HG03432 (cell line): ENCODE data around the gene MT3.

Source experiments
- ATAC-seq: cut with Tn5 transposase; IDR thresholded peaks from one replicate; pipeline ENCODE4 v1.9.1; 2021; ENCODE audit warnings: mild to moderate bottlenecking, moderate library complexity; ENCODE audit not compliant: unreplicated experiment

Gene MT3

GRCh38 chr16:56589141-56590039 lies at the start of gene MT3:
TSS of gene MT3 (plus strand) at chr16:56589528. CDS start at chr16:56589591, 63 bp downstream.
- ATAC-seq = no peak

GRCh38 chr16:56539656-56540055 lies 49.7 kb upstream of the MT3 start:
- ATAC-seq = no peak

DNA sequence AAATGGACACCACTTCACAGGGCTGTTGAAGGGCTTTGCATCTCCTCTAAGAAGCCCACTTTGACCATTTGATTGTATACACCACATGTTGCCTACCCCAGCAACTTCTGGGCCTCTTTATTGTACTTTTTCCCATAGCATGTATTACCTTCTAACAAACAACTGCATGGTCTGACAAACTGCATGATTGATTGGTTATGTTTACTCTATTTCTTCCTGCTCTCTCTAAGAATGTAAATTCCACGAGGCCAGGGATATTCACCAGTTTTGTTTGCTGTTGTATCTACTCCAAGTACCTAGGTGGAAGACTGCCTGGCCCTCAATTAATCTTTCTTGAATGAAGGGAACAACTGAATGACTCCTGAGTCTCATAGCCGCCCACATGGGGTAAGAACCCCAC lies 47.3 kb upstream of the MT3 start:
- ATAC-seq = no peak

GRCh38 chr16:56547120-56547948 lies 42.0 kb upstream of the MT3 start:
- no peak for ATAC-seq

- no peak for ATAC-seq
These were observed 41.3 kb upstream of the MT3 start for GRCh38 chr16:56547949-56548567.

DNA sequence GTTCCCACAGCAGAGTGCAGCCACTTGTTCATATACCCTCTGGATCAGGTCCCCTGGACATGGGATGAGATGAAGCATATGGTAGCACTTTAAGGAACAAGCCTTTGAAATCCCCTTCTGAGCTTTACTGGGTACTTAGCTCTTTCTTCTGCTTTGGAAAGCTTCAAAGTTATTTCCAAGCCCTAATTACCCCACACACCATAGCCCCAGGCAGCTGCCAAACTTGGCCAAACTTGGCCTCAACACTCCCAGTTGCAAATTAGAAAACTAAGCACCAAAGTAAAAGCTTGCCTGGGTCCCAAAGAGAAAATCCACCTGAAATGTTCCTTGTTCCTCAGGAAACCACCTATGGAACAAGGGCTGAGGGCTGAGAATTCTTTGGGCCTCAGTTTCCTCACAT lies 40.2 kb upstream of the MT3 start:
- ATAC-seq = no peak

GRCh38 chr16:56549744-56550385 lies 39.5 kb upstream of the MT3 start:
- ATAC-seq = no peak

DNA sequence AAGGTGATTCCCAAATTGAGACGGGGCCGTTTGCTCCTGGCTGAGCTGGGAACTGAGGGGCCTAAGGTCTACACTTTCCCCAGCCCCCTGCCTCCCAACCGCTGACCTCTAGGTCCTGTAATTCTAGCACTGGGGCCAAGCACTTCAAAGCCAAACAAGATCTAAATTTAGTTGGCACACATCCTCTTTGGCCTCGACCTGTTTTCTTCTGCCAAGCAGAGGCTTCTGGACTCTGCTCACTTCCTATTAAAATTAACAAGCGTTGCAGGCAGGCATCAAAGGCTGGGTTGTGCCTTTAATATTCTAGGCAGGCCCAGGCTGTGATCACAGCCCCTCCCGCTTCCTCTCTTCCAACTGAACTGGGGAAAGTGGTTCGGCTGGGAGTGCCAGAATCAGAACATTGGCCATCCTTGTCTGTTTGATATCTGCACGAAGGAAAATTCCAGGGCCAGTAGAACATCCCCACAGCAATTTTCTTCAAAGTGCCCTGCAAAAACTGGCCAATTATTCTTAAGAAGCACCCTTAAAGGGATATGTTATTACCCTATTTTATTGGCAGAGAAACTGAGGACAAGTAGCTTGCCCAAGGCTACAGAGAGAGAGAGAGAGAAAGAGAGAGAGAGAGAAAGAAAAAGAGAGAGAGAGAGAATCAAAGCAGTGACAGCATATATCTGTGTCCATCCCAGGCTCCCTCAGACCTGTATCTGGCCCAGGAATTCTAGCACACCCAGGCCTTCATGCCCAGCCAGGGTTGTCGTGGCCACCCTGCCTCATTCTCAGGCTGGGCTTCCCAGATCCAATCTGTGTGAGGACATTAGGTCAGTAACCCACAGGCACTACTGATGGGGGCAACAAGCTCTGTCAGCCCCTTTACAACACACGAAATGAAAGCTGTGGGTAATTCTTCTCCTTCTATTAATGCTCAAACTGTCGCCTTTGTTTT lies 37.3 kb upstream of the MT3 start:
- no peak for ATAC-seq

DNA sequence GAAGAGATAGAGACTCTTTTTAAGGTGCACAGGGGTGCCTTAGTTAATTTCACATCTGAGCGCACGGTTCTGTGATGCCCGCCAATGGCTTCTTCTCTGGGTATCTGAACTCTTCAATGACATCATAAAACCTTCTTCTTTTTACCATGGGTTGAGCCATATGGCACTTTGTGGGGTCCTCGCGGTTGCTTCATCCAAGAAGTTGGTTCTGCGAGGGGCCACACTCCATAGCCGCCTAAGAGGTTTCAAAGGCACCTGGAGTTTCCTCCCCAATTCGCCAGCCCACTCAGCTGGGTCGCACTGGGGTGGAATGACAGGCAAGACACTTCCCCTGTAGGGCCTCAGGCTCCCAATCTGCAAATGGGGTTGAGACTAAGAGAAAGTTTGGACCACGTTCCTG lies 34.9 kb upstream of the MT3 start:
- ATAC-seq = no peak

GRCh38 chr16:56558024-56558747 lies 31.1 kb upstream of the MT3 start:
- no peak for ATAC-seq

DNA sequence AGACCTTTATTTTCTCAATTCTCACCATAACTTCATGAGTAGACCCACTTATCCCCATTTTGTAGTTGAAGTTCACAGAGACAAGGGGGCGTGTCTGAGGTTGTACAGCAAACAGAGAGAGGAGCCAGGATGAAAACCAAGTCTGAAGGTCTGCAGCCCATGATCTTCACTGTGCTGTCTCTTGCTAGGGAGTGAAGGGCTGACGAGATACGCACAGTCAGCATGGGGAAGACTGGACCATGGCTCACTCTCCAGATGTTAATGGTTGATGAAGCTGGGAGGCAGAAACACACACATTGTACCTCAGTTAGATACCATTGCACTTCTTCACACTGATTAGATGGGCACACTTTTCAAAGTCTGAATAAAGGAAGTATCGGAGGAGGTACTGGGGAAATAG lies 30.2 kb upstream of the MT3 start:
- ATAC-seq = no peak

DNA sequence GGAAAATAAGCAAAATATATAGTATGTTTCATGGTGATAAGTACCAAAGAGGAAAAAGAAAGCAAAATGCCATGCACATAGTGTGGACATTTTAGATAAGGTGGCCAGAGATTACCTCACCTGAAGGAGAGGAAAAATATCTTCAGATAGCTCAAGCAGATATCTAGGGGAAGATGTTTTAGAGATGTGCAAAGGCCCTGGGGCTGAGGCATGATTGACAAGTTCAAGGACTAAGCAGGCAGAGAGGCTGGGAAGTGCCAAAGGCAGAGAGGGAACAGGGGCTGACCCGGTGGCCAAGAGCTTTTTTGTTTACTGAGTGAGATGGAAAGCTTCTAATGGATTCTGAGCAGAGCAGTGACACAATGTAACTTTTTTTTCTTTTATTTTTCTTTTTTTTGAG lies 28.9 kb upstream of the MT3 start:
- ATAC-seq = no peak

- ATAC-seq = no peak
These were observed 28.2 kb upstream of the MT3 start for GRCh38 chr16:56561126-56561525.

GRCh38 chr16:56564793-56565477 lies 24.4 kb upstream of the MT3 start, which contains the start of gene MT4:
TSS of gene MT4 (plus strand) at chr16:56565073. CDS start at chr16:56565129, 56 bp downstream.
- ATAC-seq = no peak

GRCh38 chr16:56569971-56570370 lies 19.4 kb upstream of the MT3 start:
- no peak for ATAC-seq

DNA sequence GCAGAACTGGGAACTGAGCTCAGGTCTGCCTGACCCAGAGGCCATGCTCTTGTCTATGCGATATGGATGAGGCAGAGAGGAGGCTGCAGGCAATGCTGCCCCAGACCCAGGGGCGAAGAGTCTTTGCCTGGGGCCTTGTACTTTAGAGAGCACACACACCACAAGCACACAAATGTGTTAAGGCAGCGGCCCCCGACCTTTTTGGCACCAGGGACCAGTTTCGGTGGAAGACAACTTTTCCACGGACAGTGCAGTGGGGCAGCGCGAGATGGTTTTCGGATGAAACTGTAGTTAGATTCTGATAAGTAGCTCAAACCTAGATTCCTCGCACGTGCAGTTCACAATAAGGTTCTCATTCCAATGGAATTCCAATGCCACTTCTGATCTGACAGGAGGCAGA lies 17.8 kb upstream of the MT3 start:
- no peak for ATAC-seq

DNA sequence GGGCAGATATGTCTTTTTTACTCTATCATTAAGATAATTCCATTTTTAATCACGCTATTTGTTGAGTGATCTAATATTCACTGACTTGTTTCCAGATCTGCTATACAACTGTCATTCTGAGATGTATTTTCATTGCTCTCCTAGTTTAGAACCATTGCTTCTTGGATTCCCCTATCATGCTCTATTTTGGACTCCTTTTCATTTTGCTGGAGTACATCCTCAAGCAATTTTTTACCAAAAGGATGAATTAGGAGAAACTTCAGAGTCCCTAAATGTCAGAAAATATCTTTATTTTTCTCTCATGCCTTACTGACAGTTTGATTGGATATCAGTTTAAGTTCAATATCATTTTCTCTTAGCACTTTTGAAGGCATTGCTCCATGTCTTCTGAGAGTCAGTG lies 14.7 kb upstream of the MT3 start:
- no peak for ATAC-seq

DNA sequence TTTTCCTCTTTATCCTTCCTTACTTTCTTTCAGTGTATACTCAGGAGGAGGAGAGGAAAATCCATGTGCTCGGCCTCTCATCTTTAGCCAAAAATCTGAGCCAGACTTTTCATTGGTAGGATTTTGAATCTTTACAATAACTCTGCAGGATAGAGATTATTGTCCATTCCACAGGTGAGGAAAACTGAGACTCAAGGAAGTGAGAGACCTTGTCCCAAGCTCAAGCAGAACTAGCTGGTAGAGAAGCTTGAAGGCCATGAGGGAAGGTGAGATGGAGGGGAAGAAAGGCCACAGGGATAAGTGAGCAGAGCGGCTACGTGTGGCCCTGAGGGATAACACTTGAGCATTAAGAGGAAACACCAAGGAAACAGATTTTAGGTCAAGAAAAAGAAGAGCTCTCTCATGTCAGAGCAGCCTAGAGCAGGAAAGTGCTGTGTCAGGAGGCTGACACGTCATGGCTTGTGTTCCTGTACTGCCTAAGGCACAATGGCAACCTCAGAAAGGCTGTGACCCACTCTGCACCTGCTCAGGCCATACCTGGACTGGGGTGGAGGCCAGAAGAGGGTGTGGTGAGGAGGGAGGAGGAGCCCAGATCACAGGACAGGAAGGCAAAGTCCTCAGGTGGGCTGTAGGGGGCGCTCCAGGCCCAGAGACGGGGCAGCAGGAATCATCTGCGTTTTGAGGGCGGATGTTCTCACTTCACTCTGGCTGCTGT lies 12.6 kb upstream of the MT3 start:
- peak; percentile 94 for ATAC-seq
